GM19328 (cell line): ENCODE data around the gene TSNAXIP1.
A peak's percentile ranks its signal among the peaks of the same experiment; 100 is the strongest.
"Not testable (repeated sequence)": the region's sequence is repeated elsewhere in the genome, so short reads cannot be mapped to it uniquely, and the experiment has no call there.

Source experiments
- ATAC-seq: cut with Tn5 transposase; IDR thresholded peaks from one replicate; pipeline ENCODE4 v1.9.1; 2021; ENCODE audit warnings: mild to moderate bottlenecking, moderate library complexity; ENCODE audit not compliant: unreplicated experiment

Gene TSNAXIP1

GRCh38 chr16:67833415-67834241 is 26.9 kb downstream of the TSNAXIP1 start:
- peak; percentile 88 for ATAC-seq

- ATAC-seq: no peak
Observed at GRCh38 chr16:67834242-67834614, 27.5 kb downstream of the TSNAXIP1 start.

DNA sequence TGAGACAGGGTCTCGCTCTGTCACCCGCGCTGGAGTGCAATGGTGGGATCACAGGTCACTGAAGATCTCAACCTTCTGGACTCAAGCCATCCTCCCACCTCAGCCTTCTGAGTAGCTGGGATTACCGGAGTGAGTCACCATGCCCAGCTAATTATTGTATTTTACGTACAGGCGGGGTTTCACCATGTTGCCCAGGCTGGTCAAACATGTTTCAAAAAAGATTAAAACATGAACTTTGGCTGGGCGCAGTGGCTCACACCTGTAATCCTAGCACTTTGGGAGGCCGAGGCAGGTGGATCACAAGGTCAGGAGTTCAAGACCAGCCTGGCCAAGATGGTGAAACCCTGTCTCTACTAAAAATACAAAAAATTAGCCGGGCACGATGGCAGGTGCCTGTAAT is 30.5 kb downstream of the TSNAXIP1 start:
- ATAC-seq: not testable (repeated sequence)

GRCh38 chr16:67837811-67838210 is 31.1 kb downstream of the TSNAXIP1 start:
- ATAC-seq: no peak

GRCh38 chr16:67841198-67841815 is 34.6 kb downstream of the TSNAXIP1 start:
- ATAC-seq: no peak

GRCh38 chr16:67841816-67842508 is 35.3 kb downstream of the TSNAXIP1 start, which contains the start of gene THAP11:
Gene THAP11, plus strand, starts transcription at chr16:67842320. Its CDS starts 235 bp downstream, at chr16:67842555.
- ATAC-seq: peak; percentile 50

DNA sequence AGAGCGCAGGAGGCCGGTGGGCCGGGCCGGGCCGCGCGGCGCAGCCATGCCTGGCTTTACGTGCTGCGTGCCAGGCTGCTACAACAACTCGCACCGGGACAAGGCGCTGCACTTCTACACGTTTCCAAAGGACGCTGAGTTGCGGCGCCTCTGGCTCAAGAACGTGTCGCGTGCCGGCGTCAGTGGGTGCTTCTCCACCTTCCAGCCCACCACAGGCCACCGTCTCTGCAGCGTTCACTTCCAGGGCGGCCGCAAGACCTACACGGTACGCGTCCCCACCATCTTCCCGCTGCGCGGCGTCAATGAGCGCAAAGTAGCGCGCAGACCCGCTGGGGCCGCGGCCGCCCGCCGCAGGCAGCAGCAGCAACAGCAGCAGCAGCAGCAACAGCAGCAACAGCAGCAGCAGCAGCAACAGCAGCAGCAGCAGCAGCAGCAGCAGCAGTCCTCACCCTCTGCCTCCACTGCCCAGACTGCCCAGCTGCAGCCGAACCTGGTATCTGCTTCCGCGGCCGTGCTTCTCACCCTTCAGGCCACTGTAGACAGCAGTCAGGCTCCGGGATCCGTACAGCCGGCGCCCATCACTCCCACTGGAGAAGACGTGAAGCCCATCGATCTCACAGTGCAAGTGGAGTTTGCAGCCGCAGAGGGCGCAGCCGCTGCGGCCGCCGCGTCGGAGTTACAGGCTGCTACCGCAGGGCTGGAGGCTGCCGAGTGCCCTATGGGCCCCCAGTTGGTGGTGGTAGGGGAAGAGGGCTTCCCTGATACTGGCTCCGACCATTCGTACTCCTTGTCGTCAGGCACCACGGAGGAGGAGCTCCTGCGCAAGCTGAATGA is 36.0 kb downstream of the TSNAXIP1 start:
- ATAC-seq: no peak

GRCh38 chr16:67843343-67843765 is 36.7 kb downstream of the TSNAXIP1 start:
- no peak for ATAC-seq

- no peak for ATAC-seq
Observed at GRCh38 chr16:67844497-67844896, 37.8 kb downstream of the TSNAXIP1 start.

GRCh38 chr16:67845291-67846062 is 38.8 kb downstream of the TSNAXIP1 start:
- no peak for ATAC-seq

- ATAC-seq: no peak
Observed at GRCh38 chr16:67846063-67846319, 39.3 kb downstream of the TSNAXIP1 start.

DNA sequence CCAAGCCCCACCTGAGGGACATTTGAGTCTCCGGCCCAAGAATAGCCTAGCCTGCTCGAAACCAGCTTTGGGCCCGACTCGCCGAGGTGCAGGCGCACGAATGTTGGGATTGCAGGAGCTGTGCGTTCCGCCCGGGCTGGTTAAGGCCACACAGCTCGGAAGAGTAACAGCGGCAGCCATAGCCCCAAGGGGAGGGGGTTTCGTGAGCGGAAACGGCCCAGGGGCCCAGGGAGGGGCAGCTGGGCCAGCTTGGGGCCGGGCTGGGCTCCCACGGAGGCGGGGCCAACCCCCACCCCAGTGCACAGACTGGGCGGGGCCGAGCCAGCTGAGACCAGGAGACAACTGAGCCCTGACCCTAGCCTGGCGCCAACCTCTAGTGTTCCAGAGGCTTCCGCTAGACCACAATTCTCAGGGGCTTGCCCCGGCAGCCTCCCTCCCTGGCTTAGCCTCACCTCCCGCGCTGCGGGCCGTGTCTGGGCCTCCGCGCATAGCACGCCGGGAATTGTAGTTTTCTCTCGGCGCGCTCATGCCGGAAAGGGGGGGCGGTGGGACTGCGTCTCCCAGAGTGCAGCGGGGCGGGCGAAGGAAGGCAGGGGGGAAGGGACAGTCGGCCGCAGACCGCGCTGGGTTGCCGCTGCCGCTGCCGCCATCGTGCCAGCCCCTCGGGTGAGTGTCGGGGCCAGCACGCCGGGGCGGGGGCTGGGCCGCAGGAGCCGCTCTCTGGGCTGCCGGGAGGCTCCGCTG is 39.8 kb downstream of the TSNAXIP1 start, which contains the start of gene NUTF2:
Gene NUTF2, plus strand, starts transcription at position 614 of the 744 bp plus-strand sequence. CDS start 18,198 bp downstream, outside the sequence.
- ATAC-seq: peak; percentile 54

GRCh38 chr16:67847064-67847861 is 40.6 kb downstream of the TSNAXIP1 start, which contains the start of gene CENPT:
Gene CENPT, minus strand, starts transcription at chr16:67847693. Its CDS starts 13,834 bp downstream, at chr16:67833859.
- peak; percentile 27 for ATAC-seq

GRCh38 chr16:67848118-67848517 is 41.4 kb downstream of the TSNAXIP1 start:
- no peak for ATAC-seq

DNA sequence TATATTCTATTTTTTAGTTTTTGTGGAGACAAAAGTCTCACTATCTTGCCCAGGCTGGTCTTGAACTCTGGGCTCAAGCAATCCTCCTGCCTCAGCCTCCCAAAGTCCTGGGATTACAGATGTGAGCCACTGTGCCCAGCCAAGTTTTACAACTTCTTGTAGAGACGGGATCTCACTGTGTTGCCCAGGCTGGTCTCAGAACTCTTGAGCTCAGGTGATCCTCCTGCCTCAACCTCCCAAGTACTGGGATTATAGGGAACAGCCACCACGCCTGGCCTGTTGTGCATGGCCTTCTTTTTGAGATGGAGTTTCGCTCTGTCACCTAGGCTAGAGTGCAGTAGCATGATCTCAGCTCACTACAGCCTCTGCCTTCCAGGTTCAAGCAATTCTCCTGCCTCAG is 47.0 kb downstream of the TSNAXIP1 start:
- no peak for ATAC-seq

DNA sequence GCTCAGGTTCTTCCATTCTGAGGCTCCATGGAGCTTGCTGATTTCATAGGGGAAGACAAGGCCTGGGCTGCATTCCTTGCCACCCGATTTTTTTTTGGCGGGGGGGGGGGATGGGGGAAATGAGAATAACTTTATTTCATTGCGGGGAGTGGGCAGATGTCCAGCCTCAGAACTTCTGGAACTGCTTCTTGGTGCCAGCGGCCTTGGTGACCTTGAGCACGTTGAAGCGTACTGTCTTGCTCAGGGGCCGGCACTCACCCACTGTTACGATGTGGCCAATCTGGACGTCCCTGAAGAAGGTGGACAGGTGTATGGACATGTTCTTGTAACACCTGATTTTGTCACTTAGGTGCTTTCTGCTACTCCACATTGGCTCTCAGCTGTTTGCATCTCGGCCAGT is 49.1 kb downstream of the TSNAXIP1 start:
- ATAC-seq: no peak

DNA sequence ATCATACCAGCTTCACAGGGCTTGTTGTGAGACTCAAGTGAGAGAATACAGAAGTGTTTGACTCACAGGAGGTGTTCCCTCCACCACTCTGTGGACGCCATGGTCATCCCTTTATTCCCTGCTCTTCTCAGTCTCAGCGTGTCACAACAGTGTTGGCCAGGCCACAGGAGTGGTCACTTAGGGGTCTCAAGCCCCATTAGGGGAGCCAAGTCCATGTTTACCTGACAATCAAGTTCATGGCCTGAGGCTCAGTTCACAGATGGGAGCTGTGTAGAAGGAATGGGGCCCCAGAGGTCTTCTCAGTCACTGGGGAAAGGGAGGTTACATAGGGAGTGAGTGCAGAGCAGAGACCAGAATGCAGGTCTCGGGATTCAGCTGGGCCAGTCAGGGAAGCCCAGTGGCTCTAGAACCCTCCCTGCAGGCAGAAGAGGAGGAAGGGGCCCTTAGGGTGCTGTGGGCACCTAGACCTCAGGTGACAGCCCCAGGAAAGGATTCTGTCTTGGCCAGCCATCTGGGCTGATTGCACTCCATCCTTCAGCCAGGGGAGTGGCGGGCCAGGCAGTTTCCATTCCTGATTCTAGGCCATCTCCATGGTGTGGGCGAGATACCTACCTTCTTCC is 50.3 kb downstream of the TSNAXIP1 start:
- no peak for ATAC-seq
